Measurements from ENCODE around the gene ZNF343. TPM values are rescaled to one million over a fixed set of nuclear protein-coding genes. Genes with fewer than 3 reads are reported as not detected.

Gene ZNF343
- total and polyA plus RNA-seq, 8 donors = 8.4 to 19.3 (median 15.1) TPM

- ATAC-seq = no peak
- TF ChIP-seq, protein P1, sequence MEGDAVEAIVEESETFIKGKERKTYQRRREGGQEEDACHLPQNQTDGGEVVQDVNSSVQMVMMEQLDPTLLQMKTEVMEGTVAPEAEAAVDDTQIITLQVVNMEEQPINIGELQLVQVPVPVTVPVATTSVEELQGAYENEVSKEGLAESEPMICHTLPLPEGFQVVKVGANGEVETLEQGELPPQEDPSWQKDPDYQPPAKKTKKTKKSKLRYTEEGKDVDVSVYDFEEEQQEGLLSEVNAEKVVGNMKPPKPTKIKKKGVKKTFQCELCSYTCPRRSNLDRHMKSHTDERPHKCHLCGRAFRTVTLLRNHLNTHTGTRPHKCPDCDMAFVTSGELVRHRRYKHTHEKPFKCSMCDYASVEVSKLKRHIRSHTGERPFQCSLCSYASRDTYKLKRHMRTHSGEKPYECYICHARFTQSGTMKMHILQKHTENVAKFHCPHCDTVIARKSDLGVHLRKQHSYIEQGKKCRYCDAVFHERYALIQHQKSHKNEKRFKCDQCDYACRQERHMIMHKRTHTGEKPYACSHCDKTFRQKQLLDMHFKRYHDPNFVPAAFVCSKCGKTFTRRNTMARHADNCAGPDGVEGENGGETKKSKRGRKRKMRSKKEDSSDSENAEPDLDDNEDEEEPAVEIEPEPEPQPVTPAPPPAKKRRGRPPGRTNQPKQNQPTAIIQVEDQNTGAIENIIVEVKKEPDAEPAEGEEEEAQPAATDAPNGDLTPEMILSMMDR (IDR thresholded peaks at IDR 0.05) = no peak
Observed at GRCh38 chr20:2542361-2542760, 33.6 kb upstream of the ZNF343 start.

GRCh38 chr20:2541940-2542339, 33.2 kb upstream of the ZNF343 start:
- DNase-seq (no peak), ATAC-seq (no peak)
- Histone ChIP-seq H3K4me3 (no peak overlapping the region), H3K27ac (no peak overlapping the region), H3K9me3 (no peaks in the 10 kb centered on the region), H3K27me3 (peaks cover 0 to 51% of the 10 kb centered on the region in 2 donors), H3K4me1 (no peaks in the 10 kb centered on the region), H3K36me3 (no peaks in the 10 kb centered on the region)
- TF ChIP-seq, protein P1 (IDR thresholded peaks at IDR 0.05) = no peak
- intact Hi-C loops (cut with DNase I) = no loop called here

More at GRCh38 chr20:2542361-2542760, 33.6 kb upstream of the ZNF343 start:
- Histone ChIP-seq H3K27me3 (peaks cover 0 to 47% of the 10 kb centered on the region in 2 donors), H3K9me3 (no peaks in the 10 kb centered on the region), H3K4me3 (no peak overlapping the region), H3K36me3 (no peaks in the 10 kb centered on the region), H3K4me1 (no peaks in the 10 kb centered on the region), H3K27ac (no peak overlapping the region)
- intact Hi-C loops (cut with DNase I) = no loop called here
- no peak for DNase-seq

- Histone ChIP-seq H3K27ac (no peak overlapping the region), H3K27me3 (peaks cover 0 to 76% of the 10 kb centered on the region in 2 donors), H3K4me1 (no peaks in the 10 kb centered on the region), H3K9me3 (no peaks in the 10 kb centered on the region), H3K36me3 (no peaks in the 10 kb centered on the region), H3K4me3 (no peak overlapping the region)
- TF ChIP-seq, protein P1 (IDR thresholded peaks at IDR 0.05) = no peak
- no peak for DNase-seq
- intact Hi-C loops (cut with DNase I) = no loop called here
- no peak for ATAC-seq
Observed at GRCh38 chr20:2538931-2539720, 30.4 kb upstream of the ZNF343 start.

DNA sequence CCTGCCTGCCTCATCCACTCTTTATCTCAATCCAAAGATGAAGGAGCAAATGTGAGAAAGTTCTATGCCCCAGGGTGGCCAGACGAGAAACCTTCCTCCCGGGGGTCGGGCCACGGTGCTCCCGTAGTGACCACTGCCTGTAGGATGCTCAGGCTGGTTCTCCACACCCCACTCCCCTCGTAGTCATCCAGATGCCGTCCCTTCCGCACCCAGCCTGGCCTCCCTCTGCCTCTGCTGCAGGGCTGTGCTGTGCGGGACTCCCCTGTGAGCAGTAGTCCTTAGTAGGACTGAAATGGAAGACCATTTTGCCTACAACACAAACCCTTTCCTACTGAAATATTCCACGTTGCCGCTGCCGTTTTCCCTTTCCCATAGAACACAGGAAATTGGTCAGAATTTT, 29.6 kb upstream of the ZNF343 start:
- H3K4me1 ChIP-seq = no peaks in the 10 kb centered on the region
- no peak for DNase-seq
- no peak overlapping the region for H3K27ac ChIP-seq
- no peak for ATAC-seq
- H3K9me3 ChIP-seq = no peaks in the 10 kb centered on the region
- peaks cover 0 to 82% of the 10 kb centered on the region in 2 donors for H3K27me3 ChIP-seq
- TF ChIP-seq, protein P1 (IDR thresholded peaks at IDR 0.05) = no peak
- no peaks in the 10 kb centered on the region for H3K36me3 ChIP-seq
- intact Hi-C loops (cut with DNase I) = no loop called here
- H3K4me3 ChIP-seq = no peak overlapping the region

DNA sequence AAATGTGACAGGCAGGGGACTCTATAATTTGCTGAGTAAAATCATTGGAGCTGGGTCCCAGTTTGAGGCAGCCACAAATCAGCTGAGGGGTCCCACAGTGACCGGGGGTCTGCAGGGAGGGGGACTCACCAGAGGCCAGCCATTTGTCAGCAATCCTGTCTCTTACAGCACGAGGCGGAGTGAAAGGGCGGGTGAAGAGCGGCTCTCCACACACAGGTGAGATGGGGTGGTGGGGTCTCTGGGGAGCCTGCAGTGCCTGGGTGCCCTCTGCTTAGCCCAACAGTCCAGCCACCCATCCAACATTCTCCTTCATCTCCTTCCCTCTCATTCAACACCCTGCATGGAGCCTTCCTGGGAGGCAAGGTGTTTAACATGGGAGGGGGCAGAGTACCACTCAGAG, 28.4 kb upstream of the ZNF343 start:
- no peaks in the 10 kb centered on the region for H3K36me3 ChIP-seq
- no peak for ATAC-seq
- peaks cover 0 to 80% of the 10 kb centered on the region in 2 donors for H3K27me3 ChIP-seq
- no peak overlapping the region for H3K4me3 ChIP-seq
- no peak overlapping the region for H3K27ac ChIP-seq
- H3K9me3 ChIP-seq = no peaks in the 10 kb centered on the region
- intact Hi-C loops (cut with DNase I) = no loop called here
- no peaks in the 10 kb centered on the region for H3K4me1 ChIP-seq
- no peak for DNase-seq
- TF ChIP-seq, protein P1 (IDR thresholded peaks at IDR 0.05) = no peak

Measured in left lung (tissue), 10 donors.